Left kidney (tissue), 2 donors: ENCODE data around the gene PLN. TPM values are rescaled to one million over a fixed set of nuclear protein-coding genes. Genes with fewer than 3 reads are reported as not detected.
A peak's percentile ranks its signal among the peaks of the same experiment; 100 is the strongest.

Source experiments
- DNase-seq: peaks from one replicate; pipeline ENCODE4 v3.0.0-alpha.2; 2013
- polyA plus RNA-seq: library from polyadenylated mRNA; unstranded; fragments of 120-200 nt; gene quantifications from one replicate; pipeline ENCODE4 v1.2.1, GENCODE V29; 2013; ENCODE audit not compliant: insufficient read length

The PLN gene
- polyA plus RNA-seq, 1 donor = 4.8 TPM

- no peak for DNase-seq
Measured at GRCh38 chr6:118535176-118535844, 12.8 kb upstream of the PLN start.

- DNase-seq = no peak
Measured at GRCh38 chr6:118536478-118536877, 11.6 kb upstream of the PLN start.

GRCh38 chr6:118537574-118537973, 10.5 kb upstream of the PLN start:
- no peak for DNase-seq

- no peak for DNase-seq
Measured at GRCh38 chr6:118542184-118542952, 5.7 kb upstream of the PLN start.

- no peak for DNase-seq
Measured at GRCh38 chr6:118544105-118544504, 4.0 kb upstream of the PLN start.

- DNase-seq = no peak
Measured at GRCh38 chr6:118546164-118546879, 1.8 kb upstream of the PLN start.

- DNase-seq = no peak
Measured at GRCh38 chr6:118546880-118547218, 1.2 kb upstream of the PLN start.

GRCh38 chr6:118548613-118549012, 517 bp downstream of the PLN start:
- no peak for DNase-seq

- peak; percentile 41 for DNase-seq
Measured at GRCh38 chr6:118551063-118552053, 3.3 kb downstream of the PLN start.

- DNase-seq = no peak
Measured at GRCh38 chr6:118553132-118553531, 5.0 kb downstream of the PLN start.

GRCh38 chr6:118554698-118555097, 6.6 kb downstream of the PLN start:
- DNase-seq = no peak

GRCh38 chr6:118558464-118559217, 10.5 kb downstream of the PLN start:
- DNase-seq = no peak

GRCh38 chr6:118559659-118560058, 11.6 kb downstream of the PLN start:
- no peak for DNase-seq

GRCh38 chr6:118562248-118562647, 14.2 kb downstream of the PLN start:
- no peak for DNase-seq

GRCh38 chr6:118562959-118563358, 14.9 kb downstream of the PLN start:
- DNase-seq = no peak

GRCh38 chr6:118565311-118565960, 17.3 kb downstream of the PLN start:
- DNase-seq = peak; percentile 37

- DNase-seq = no peak
Measured at GRCh38 chr6:118567974-118568373, 19.9 kb downstream of the PLN start.

GRCh38 chr6:118569498-118569897, 21.4 kb downstream of the PLN start:
- DNase-seq = no peak

GRCh38 chr6:118571121-118571520, 23.0 kb downstream of the PLN start:
- DNase-seq = no peak

- DNase-seq = no peak
Measured at GRCh38 chr6:118574051-118574865, 26.2 kb downstream of the PLN start.
